WERI-Rb-1 (cell line): ENCODE data around the gene GATAD2A.
A peak's percentile ranks its signal among the peaks of the same experiment; 100 is the strongest.

Experiments
- DNase-seq: peaks from one replicate; pipeline ENCODE4 v3.0.0-alpha.2; 2020
- H3K27ac ChIP-seq: fragments of 250-450 bp; sonication (Bioruptor Pico); 2 replicates; pipeline ENCODE4 v1.5.1; 2020; ENCODE audit warnings: mild to moderate bottlenecking, moderate library complexity
- H3K27me3 ChIP-seq: fragments of 250-450 bp; sonication (Bioruptor Pico); 2 replicates; pipeline ENCODE4 v1.5.1; 2021; ENCODE audit warnings: mild to moderate bottlenecking, low read depth, moderate library complexity; ENCODE audit not compliant: insufficient read depth, severe bottlenecking
- H3K36me3 ChIP-seq: fragments of 250-450 bp; sonication (Bioruptor Pico); 2 replicates; pipeline ENCODE4 v1.5.1; 2020; ENCODE audit warnings: mild to moderate bottlenecking, moderate library complexity
- H3K4me3 ChIP-seq: 2 replicates; pipeline ENCODE4 v1.5.1; 2011; ENCODE audit warnings: low read depth, mild to moderate bottlenecking, control low read depth, low read length
- H3K9me3 ChIP-seq: fragments of 250-450 bp; sonication (Bioruptor Pico); 2 replicates; pipeline ENCODE4 v1.5.1; 2021; ENCODE audit warnings: mild to moderate bottlenecking, moderate library complexity; ENCODE audit not compliant: severe bottlenecking
- TF ChIP-seq, protein P1 (sequence below): IDR thresholded peaks from 2 replicates; pipeline ENCODE4 v1.5.1; 2011; ENCODE audit warnings: low read depth, mild to moderate bottlenecking, control low read depth, inconsistent platforms, low read length

Gene GATAD2A

DNA sequence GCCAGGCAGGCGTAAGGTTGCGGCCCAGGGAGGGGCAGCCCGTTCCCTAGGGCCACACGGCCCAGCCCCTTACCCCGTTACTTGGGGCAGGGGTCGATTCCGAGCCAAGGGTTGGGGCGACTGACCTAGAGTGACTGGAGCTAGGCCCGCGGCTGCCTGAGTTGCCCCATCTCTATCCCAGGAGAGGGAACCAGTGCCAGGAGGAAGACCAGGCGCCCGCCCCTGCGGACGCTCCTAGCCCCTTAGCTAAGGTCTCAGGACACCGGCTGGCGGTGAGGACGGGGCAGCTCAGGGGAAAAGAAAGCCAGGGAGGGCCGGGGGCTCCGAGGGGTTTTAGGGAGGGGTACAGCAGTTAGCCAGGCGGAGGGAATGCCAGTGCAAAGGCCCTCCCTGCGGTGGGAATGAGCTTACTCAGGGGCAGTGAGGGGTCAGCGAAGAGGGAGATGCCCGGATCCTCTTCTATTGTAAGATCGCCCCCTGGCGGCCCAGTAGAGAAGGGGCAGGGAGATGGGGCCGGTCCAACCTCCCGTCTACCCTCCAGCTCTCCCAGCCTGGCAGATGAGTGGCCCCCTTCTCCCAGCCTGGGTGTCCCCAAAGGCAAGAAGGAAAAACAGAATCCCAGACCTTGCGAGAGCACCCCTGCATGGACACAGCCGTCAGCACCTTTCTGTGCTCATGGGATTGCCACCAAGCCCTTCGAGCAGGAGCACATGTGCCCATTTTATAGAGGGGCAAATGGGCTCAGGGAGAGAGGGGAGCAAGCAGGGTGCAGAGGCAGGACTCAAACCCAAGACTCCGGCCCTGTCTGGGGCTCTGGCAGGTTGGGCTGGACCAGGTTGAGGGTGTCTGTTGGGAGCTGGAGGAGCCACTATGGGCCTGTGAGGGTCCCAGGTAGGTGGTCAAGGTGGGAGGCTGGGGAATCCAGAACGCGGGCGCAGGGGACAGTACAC, 148.9 kb downstream of the GATAD2A start:
- H3K36me3 ChIP-seq: no peaks in the 10 kb centered on the region
- no peak overlapping the region for H3K27ac ChIP-seq
- H3K4me3 ChIP-seq: no peak overlapping the region
- TF ChIP-seq, protein P1, sequence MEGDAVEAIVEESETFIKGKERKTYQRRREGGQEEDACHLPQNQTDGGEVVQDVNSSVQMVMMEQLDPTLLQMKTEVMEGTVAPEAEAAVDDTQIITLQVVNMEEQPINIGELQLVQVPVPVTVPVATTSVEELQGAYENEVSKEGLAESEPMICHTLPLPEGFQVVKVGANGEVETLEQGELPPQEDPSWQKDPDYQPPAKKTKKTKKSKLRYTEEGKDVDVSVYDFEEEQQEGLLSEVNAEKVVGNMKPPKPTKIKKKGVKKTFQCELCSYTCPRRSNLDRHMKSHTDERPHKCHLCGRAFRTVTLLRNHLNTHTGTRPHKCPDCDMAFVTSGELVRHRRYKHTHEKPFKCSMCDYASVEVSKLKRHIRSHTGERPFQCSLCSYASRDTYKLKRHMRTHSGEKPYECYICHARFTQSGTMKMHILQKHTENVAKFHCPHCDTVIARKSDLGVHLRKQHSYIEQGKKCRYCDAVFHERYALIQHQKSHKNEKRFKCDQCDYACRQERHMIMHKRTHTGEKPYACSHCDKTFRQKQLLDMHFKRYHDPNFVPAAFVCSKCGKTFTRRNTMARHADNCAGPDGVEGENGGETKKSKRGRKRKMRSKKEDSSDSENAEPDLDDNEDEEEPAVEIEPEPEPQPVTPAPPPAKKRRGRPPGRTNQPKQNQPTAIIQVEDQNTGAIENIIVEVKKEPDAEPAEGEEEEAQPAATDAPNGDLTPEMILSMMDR: peak; percentile 88
- no peaks in the 10 kb centered on the region for H3K9me3 ChIP-seq
- no peaks in the 10 kb centered on the region for H3K27me3 ChIP-seq
- DNase-seq: peak; percentile 55

DNA sequence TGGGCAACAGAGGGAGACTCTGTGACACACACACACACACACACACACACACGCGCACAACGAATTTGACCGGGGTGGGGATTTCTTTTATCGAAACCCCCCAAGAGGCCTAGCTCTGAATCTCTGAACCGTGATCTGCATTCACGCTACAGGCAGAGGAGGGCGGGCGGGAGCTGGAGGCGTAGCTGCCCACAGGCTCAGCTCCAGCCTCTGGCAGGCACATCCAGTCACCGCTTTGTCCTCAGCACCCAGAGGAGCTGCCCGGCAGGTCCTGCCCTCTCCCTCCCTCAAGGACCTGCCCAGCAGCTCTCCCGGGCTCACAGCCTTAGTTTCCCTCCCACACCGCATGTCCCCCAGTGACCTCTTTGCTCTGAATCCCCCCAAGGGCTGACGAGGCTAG, 152.6 kb downstream of the GATAD2A start:
- Histone ChIP-seq H3K9me3 (no peaks in the 10 kb centered on the region), H3K4me3 (no peak overlapping the region), H3K27ac (no peak overlapping the region), H3K27me3 (no peaks in the 10 kb centered on the region), H3K36me3 (no peaks in the 10 kb centered on the region)
- TF ChIP-seq, protein P1: no peak
- DNase-seq: no peak
